PC-3 (cell line): ENCODE data around the gene FEV.

ENCODE experiments used
- EZH2 ChIP-seq: fragments of 300-600 bp; sonication (generic); IDR thresholded peaks from one replicate; pipeline ENCODE4 v1.6.1; 2017; ENCODE audit warnings: antibody characterized with exemption, mild to moderate bottlenecking, low read length; ENCODE audit not compliant: unreplicated experiment
- EZH2phosphoT487 ChIP-seq: fragments of 300-600 bp; sonication (generic); IDR thresholded peaks from 2 replicates; pipeline ENCODE4 v1.6.1; 2018; ENCODE audit warnings: mild to moderate bottlenecking, antibody characterized with exemption, low read length, borderline replicate concordance
- TF ChIP-seq, protein P1 (sequence below): fragments of 300-600 bp; sonication (generic); conservative IDR thresholded peaks from 2 replicates; pipeline ENCODE4 v1.5.1; 2017; ENCODE audit warnings: antibody characterized with exemption, low read depth, mild to moderate bottlenecking, low read length

DNA sequence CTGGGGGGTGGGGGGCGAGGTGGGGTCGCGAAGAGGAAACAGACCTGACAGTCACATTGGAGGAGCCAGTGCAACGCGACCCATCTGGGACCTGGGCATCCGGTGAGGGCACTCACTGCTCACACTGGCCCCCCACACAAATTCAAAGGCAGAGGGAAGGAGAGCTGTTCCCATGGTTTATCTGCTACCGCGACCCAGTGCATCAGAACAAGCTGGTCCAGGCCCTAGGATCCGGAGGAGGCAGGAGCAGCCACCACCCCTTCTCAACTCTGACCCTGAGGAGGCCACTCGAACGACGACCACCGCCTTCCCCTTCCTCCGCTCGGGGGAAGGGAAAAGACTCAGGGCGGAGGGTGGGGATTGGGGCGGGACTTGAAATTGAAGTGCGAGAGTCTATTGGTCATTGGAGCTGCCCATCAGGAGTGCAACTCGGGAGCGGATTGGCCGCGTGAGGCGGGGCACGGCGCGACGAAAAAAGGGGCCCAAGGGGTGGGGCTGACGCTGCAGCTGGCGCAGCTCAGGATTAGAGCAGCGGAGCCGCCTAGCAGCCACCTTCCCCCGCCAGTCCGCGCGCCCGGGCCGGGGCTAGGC lies 25.7 kb downstream of the FEV start, which contains the start of gene CDK5R2:
- TF ChIP-seq, protein P1, sequence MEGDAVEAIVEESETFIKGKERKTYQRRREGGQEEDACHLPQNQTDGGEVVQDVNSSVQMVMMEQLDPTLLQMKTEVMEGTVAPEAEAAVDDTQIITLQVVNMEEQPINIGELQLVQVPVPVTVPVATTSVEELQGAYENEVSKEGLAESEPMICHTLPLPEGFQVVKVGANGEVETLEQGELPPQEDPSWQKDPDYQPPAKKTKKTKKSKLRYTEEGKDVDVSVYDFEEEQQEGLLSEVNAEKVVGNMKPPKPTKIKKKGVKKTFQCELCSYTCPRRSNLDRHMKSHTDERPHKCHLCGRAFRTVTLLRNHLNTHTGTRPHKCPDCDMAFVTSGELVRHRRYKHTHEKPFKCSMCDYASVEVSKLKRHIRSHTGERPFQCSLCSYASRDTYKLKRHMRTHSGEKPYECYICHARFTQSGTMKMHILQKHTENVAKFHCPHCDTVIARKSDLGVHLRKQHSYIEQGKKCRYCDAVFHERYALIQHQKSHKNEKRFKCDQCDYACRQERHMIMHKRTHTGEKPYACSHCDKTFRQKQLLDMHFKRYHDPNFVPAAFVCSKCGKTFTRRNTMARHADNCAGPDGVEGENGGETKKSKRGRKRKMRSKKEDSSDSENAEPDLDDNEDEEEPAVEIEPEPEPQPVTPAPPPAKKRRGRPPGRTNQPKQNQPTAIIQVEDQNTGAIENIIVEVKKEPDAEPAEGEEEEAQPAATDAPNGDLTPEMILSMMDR: no peak
- TF ChIP-seq EZH2 (no peak), EZH2phosphoT487 (no peak)
